ENCODE measurements around the gene ARHGEF16. TPM values are rescaled to one million over a fixed set of nuclear protein-coding genes. Genes with fewer than 3 reads are reported as not detected.

ARHGEF16 gene
- total and polyA plus RNA-seq, 2 donors from 2014 or later = 15.5 to 39.3 TPM

DNA sequence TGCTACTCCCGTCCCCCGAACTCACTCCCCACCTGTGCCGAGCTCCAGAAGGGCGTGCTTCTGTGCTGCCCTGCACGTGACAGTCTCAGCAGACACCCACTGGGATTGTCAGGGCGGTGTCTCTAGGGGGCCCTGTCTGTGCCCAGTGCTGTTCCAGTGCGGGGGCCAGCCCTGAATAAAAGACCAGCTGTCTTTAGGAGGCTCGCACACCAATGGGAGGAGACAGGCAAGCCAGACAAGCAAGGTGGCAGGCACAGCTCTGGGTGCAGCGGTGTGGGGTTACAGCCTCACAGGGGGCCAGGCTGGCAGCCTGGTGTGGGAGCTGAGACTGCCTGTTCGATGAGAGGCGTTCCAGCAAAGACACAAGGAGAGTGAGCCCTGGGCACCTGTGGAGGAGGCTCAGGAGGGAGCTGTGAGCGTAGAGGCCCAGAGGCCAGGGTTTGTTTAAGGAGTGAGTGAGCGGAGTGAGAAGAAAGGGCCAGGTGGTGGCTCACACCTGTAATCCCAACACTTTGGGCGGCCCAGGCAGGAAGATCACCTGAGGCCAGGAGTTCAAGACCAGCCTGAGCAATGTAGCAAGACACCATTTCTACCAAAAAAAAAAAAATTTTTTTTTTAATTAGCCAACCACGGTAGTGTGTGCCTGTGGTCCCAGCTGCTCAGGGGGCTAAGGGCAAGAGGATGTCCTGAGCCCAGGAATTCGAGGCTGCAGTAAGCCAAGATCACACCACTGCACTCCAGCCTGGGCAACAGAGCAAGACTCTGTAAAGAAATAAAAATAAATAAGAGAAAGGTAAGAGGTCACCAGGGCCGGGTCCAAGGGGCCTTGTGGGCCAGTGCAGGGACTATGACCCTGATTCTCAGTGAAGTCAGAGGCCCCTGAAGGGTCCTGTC is 48.2 kb upstream of the ARHGEF16 start:
- peaks cover 0 to 2% (median 0%) of the 10 kb centered on the region in 3 donors for H3K36me3 ChIP-seq (ENCODE audit: control insufficient read depth in 2 of 3, insufficient read depth in 3 of 3, low read length in 3 of 3)
- no peak overlapping the region for H3K4me3 ChIP-seq (ENCODE audit: low read length in 3 of 3)
- no peak overlapping the region for H3K27ac ChIP-seq (ENCODE audit: low read depth in 2 of 2, low read length in 2 of 2)
- H3K4me1 ChIP-seq (ENCODE audit: control insufficient read depth in 2 of 3, insufficient read depth in 2 of 3, low read depth in 1 of 3, low read length in 3 of 3) = peaks cover 0 to 5% (median 2%) of the 10 kb centered on the region in 3 donors
- H3K9ac ChIP-seq (ENCODE audit: low read length in 3 of 3) = no peak overlapping the region
- no peak for FAIRE-seq
- H3K27me3 ChIP-seq (ENCODE audit: control insufficient read depth, insufficient read depth, low read length) = peaks cover 14% of the 10 kb centered on the region
- DNase-seq = no peak
- TF ChIP-seq, protein P1, sequence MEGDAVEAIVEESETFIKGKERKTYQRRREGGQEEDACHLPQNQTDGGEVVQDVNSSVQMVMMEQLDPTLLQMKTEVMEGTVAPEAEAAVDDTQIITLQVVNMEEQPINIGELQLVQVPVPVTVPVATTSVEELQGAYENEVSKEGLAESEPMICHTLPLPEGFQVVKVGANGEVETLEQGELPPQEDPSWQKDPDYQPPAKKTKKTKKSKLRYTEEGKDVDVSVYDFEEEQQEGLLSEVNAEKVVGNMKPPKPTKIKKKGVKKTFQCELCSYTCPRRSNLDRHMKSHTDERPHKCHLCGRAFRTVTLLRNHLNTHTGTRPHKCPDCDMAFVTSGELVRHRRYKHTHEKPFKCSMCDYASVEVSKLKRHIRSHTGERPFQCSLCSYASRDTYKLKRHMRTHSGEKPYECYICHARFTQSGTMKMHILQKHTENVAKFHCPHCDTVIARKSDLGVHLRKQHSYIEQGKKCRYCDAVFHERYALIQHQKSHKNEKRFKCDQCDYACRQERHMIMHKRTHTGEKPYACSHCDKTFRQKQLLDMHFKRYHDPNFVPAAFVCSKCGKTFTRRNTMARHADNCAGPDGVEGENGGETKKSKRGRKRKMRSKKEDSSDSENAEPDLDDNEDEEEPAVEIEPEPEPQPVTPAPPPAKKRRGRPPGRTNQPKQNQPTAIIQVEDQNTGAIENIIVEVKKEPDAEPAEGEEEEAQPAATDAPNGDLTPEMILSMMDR (IDR thresholded peaks at IDR 0.05; ENCODE audit: borderline replicate concordance, extremely low read depth, insufficient read depth) = no peak
- H3K9me3 ChIP-seq (ENCODE audit: control insufficient read depth in 2 of 3, insufficient read depth in 1 of 3, low read length in 3 of 3) = no peaks in the 10 kb centered on the region
- intact Hi-C loops (cut with DNase I) = no loop called here

DNA sequence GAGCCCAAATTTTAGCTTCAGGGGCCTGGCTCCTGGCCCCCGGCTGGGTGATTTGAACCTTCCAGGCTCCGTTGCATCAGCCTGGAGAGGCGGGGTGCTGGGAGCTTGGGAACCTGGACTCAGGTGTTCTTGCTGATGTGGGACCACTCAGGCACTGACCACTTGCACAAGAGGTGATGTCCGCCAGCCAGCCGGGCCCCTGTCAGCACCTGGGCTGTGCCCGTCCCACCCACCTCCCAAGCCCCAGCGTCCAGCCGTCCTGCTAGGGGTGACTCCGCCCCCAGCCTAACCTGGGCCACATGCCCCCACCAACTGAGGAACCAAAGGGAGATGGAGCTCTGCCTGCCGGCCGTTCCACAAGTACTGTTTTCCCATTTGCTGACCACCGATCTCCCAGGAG is 47.4 kb upstream of the ARHGEF16 start:
- intact Hi-C loops (cut with DNase I) = no loop called here
- DNase-seq = no peak
- TF ChIP-seq, protein P1 (IDR thresholded peaks at IDR 0.05; ENCODE audit: borderline replicate concordance, extremely low read depth, insufficient read depth) = no peak
- Histone ChIP-seq H3K9me3 (ENCODE audit: control insufficient read depth in 2 of 3, insufficient read depth in 1 of 3, low read length in 3 of 3) (no peaks in the 10 kb centered on the region), H3K27me3 (ENCODE audit: control insufficient read depth, insufficient read depth, low read length) (peaks cover 8% of the 10 kb centered on the region), H3K4me3 (ENCODE audit: low read length in 3 of 3) (no peak overlapping the region), H3K27ac (ENCODE audit: low read depth in 2 of 2, low read length in 2 of 2) (no peak overlapping the region), H3K36me3 (ENCODE audit: control insufficient read depth in 2 of 3, insufficient read depth in 3 of 3, low read length in 3 of 3) (no peaks in the 10 kb centered on the region), H3K9ac (ENCODE audit: low read length in 3 of 3) (no peak overlapping the region), H3K4me1 (ENCODE audit: control insufficient read depth in 2 of 3, insufficient read depth in 2 of 3, low read depth in 1 of 3, low read length in 3 of 3) (peaks cover 0 to 5% (median 0%) of the 10 kb centered on the region in 3 donors)
- FAIRE-seq = no peak

DNA sequence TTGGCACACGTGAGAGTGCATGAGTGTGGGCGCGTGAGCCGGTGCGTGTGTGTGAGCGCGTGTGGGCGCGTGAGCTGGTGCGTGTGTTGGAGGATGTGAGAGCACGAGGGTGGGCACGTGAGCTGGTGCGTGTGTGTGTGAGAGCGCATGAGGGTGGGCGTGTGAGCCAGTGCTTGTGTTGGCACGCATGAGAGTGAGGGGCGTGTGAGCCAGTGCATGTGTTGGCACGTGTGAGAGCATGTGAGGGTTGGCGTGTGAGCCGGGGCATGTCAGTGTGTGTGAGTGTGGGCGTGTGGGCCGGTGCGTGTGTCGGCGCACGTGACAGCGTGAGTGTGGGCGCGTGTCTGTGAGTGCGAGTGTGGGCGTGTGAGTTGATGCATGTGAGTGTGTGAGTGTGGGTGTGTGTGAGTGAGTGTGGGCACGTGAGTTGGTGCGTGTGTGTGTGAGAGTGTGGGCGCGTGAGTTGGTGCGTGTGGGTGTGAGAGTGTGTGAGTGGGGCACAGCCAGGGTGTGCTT is 45.7 kb upstream of the ARHGEF16 start:
- Histone ChIP-seq H3K27ac (ENCODE audit: low read depth in 2 of 2, low read length in 2 of 2) (no peak overlapping the region), H3K9ac (ENCODE audit: low read length in 3 of 3) (no peak overlapping the region), H3K9me3 (ENCODE audit: control insufficient read depth in 2 of 3, insufficient read depth in 1 of 3, low read length in 3 of 3) (no peaks in the 10 kb centered on the region), H3K27me3 (ENCODE audit: control insufficient read depth, insufficient read depth, low read length) (peaks cover 8% of the 10 kb centered on the region), H3K4me1 (ENCODE audit: control insufficient read depth in 2 of 3, insufficient read depth in 2 of 3, low read depth in 1 of 3, low read length in 3 of 3) (peaks cover 0 to 5% (median 0%) of the 10 kb centered on the region in 3 donors), H3K4me3 (ENCODE audit: low read length in 3 of 3) (no peak overlapping the region), H3K36me3 (ENCODE audit: control insufficient read depth in 2 of 3, insufficient read depth in 3 of 3, low read length in 3 of 3) (no peaks in the 10 kb centered on the region)
- TF ChIP-seq, protein P1 (IDR thresholded peaks at IDR 0.05; ENCODE audit: borderline replicate concordance, extremely low read depth, insufficient read depth) = no peak
- DNase-seq = no peak
- FAIRE-seq = no peak
- intact Hi-C loops (cut with DNase I) = no loop called here
